NOMO-1 (cell line): ENCODE results near the gene LCE3B.

Experiments
- DNase-seq, 2 experiments: peaks; one replicate each; lab custom pipeline; 2025; ENCODE audit not compliant: unreplicated experiment in 2 of 2; lab: John Stamatoyannopoulos, UW

LCE3B gene

GRCh38 chr1:152657677-152658076 is 44.1 kb downstream of the LCE3B start:
- DNase-seq = no peak

GRCh38 chr1:152658649-152659048 is 45.0 kb downstream of the LCE3B start:
- DNase-seq = no peak

GRCh38 chr1:152663098-152663497 is 49.5 kb downstream of the LCE3B start, which contains the start of gene LCE2D:
LCE2D (plus strand) TSS chr1:152663380; CDS start chr1:152664106, 726 bp downstream.
- no peak for DNase-seq
